Stomach (tissue), 4 donors: Measurements from ENCODE around the gene LSM4.

Experiments
- CTCF ChIP-seq, 7 experiments: fragments of 450-650 bp in 4 of 7; fragments of 200-600 bp in 3 of 7; sonication (generic) in 3 of 7; IDR thresholded peaks; one replicate each; pipeline ENCODE4 v1.5.1; 2016 to 2019; ENCODE audit warnings: antibody characterized with exemption in 7 of 7, control low read depth in 2 of 7, mild to moderate bottlenecking in 1 of 7
- EP300 ChIP-seq: sonication (generic); formaldehyde crosslinking; IDR thresholded peaks from one replicate; pipeline ENCODE4 v1.6.1; 2017; ENCODE audit warnings: antibody characterized with exemption
- POLR2A ChIP-seq, 4 donors: fragments of 450-650 bp; IDR thresholded peaks; one replicate each; pipeline ENCODE4 v1.6.1; 2016; ENCODE audit warnings: antibody characterized with exemption in 4 of 4, control low read depth in 2 of 4, mild to moderate bottlenecking in 1 of 4, moderate library complexity in 1 of 4
- POLR2AphosphoS5 ChIP-seq, 3 donors: sonication (generic); formaldehyde crosslinking; IDR thresholded peaks; one replicate each; pipeline ENCODE4 v1.6.1; 2016; ENCODE audit warnings: antibody characterized with exemption in 3 of 3

GRCh38 chr19:18339723-18340122 lies 16.8 kb upstream of the LSM4 start:
- TF ChIP-seq CTCF (IDR thresholded peaks at IDR 0.05) (no peak), EP300 (no peak), POLR2A (IDR thresholded peaks at IDR 0.05) (no peak), POLR2AphosphoS5 (IDR thresholded peaks at IDR 0.05) (no peak)
